BJ (cell line): Measurements from ENCODE around the gene FER. TPM values are rescaled to one million over a fixed set of nuclear protein-coding genes. Genes with fewer than 3 reads are reported as not detected.
"Not testable (repeated sequence)": the region's sequence is repeated elsewhere in the genome, so short reads cannot be mapped to it uniquely, and the experiment has no call there.

Experiments
- CTCF ChIA-PET: fragments of 350-600 bp; formaldehyde crosslinking; extraction: SDS; loops from one replicate; lab custom pipeline; 2021; ENCODE audit warnings: antibody characterized with exemption, inconsistent platforms; lab: Yijun Ruan, JAX
- POLR2A ChIA-PET: fragments of 300-600 bp; sonication (Branson Sonifier 250); formaldehyde crosslinking; extraction: SDS; loops from one replicate; lab custom pipeline; 2021; ENCODE audit warnings: antibody characterized with exemption; lab: Charles Lee
- DNase-seq: peaks from one replicate; pipeline ENCODE4 v3.0.0-alpha.2; 2011; ENCODE audit warnings: low read depth
- H3K27me3 ChIP-seq: 2 replicates; pipeline ENCODE4 v1.6.0; 2011; ENCODE audit warnings: low read length; ENCODE audit not compliant: control insufficient read depth, insufficient read depth
- H3K36me3 ChIP-seq: 2 replicates; pipeline ENCODE4 v1.5.1; 2011; ENCODE audit warnings: low read length; ENCODE audit not compliant: control insufficient read depth, insufficient read depth
- H3K4me3 ChIP-seq: 2 replicates; pipeline ENCODE4 v1.5.1; 2011; ENCODE audit warnings: low read depth, mild to moderate bottlenecking, control low read depth, low read length
- polyA plus RNA-seq: library from polyadenylated mRNA; depleted of rRNA; stranded (reverse); fragments of >200 nt; gene quantifications from 2 replicates; pipeline ENCODE4 v1.2.3, GENCODE V29; 2011
- TF ChIP-seq, protein P1 (sequence below): IDR thresholded peaks from 2 replicates; pipeline ENCODE4 v1.5.1; 2011; ENCODE audit warnings: low read depth, mild to moderate bottlenecking, control low read depth, inconsistent platforms, low read length, moderate library complexity; ENCODE audit not compliant: insufficient read depth

Gene FER
- polyA plus RNA-seq, 1 experiment, result 4.0 TPM

DNA sequence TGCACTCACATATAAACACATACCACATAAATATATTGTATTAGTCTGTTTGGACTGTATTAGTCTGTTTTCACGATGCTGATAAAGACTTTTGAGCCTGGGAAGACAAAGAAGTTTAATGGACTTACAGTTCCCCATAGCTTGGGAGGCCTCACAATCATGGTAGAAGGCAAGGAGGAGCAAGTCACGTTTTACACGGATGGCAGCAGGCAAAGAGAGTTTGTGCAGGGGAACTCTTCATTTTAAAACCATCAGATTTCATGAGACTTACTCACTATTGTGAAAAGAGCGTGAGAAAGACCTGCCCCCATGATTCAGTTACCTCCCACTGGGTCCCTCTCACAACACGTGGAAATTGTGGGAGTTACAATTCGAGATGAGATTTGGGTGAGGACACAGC is 133.4 kb downstream of the FER start:
- ChIA-PET POLR2A (no interaction called here), CTCF (no interaction called here)
- no peak for DNase-seq
- H3K36me3 ChIP-seq, result no peaks in the 10 kb centered on the region
- no peak overlapping the region for H3K4me3 ChIP-seq
- no peaks in the 10 kb centered on the region for H3K27me3 ChIP-seq
- TF ChIP-seq, protein P1, sequence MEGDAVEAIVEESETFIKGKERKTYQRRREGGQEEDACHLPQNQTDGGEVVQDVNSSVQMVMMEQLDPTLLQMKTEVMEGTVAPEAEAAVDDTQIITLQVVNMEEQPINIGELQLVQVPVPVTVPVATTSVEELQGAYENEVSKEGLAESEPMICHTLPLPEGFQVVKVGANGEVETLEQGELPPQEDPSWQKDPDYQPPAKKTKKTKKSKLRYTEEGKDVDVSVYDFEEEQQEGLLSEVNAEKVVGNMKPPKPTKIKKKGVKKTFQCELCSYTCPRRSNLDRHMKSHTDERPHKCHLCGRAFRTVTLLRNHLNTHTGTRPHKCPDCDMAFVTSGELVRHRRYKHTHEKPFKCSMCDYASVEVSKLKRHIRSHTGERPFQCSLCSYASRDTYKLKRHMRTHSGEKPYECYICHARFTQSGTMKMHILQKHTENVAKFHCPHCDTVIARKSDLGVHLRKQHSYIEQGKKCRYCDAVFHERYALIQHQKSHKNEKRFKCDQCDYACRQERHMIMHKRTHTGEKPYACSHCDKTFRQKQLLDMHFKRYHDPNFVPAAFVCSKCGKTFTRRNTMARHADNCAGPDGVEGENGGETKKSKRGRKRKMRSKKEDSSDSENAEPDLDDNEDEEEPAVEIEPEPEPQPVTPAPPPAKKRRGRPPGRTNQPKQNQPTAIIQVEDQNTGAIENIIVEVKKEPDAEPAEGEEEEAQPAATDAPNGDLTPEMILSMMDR, result no peak

DNA sequence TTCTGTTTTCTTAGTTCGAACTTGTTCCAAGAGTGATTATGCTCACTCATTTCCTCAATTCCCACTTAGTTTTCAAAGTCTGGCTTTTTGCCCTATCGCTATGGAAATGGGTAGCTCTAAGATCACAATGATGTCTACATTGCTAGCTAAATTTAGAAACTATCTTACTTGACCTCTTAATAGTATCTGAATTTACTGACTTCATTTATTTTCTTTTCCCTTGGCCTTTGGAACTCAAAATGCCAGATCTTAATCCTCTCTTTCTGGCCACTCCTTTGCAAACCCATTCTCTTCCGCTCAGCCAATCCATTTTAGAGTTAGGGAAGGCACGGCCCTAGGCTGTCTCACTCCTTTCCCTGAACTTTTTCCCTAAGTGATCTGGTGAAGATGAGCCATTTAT is 137.0 kb downstream of the FER start:
- H3K36me3 ChIP-seq, result no peaks in the 10 kb centered on the region
- DNase-seq, result no peak
- no peaks in the 10 kb centered on the region for H3K27me3 ChIP-seq
- ChIA-PET CTCF (no interaction called here), POLR2A (no interaction called here)
- TF ChIP-seq, protein P1, result no peak
- no peak overlapping the region for H3K4me3 ChIP-seq

DNA sequence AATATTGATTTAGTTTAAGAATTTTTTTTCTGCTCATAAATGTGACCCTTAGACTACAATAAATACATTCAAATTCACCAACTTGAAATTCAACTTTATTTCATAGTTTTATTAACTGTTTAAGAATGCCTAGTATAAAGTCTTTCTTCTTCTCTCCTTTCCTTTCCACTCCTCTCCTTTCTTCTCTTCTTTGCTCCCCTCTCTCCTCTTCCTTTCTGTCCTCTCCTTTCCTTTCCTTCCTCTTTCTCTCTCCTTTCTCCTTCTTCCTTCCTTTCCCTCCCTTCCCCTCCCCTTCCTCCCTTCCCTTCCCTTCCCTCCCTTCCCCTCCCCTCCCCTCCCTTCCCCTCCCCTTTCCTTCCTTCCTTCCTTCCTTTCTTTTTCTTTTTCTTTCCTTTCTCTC is 150.6 kb downstream of the FER start:
- ChIA-PET POLR2A (no interaction called here), CTCF (no interaction called here)
- no peak overlapping the region for H3K4me3 ChIP-seq

DNA sequence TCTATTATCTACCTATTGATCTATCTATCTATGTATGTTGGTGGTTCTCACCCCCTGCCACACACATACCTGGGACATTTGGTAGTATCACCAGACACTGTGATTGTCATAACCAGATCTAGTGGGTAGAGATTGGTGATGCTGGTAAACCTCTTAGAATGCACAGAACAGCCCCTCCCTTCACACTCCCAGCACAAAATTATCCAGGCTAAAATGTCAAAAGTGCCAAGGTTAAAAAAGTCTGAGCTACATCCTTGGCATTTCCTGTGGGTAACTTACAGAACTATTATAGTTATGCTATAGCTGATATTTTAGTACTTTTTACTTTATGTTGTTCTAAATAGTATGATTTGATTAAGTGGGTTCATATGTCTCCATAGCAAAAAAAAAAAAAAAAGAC is 151.0 kb downstream of the FER start:
- ChIA-PET POLR2A (no interaction called here), CTCF (no interaction called here)
- no peak for DNase-seq
- Histone ChIP-seq H3K27me3 (no peaks in the 10 kb centered on the region), H3K36me3 (peaks cover 2% of the 10 kb centered on the region), H3K4me3 (no peak overlapping the region)
- TF ChIP-seq, protein P1, result no peak

More for the DNA sequence above, 150.6 kb downstream of the FER start:
- H3K36me3 ChIP-seq, result peaks cover 2% of the 10 kb centered on the region
- TF ChIP-seq, protein P1, result no peak
- no peak for DNase-seq
- no peaks in the 10 kb centered on the region for H3K27me3 ChIP-seq

DNA sequence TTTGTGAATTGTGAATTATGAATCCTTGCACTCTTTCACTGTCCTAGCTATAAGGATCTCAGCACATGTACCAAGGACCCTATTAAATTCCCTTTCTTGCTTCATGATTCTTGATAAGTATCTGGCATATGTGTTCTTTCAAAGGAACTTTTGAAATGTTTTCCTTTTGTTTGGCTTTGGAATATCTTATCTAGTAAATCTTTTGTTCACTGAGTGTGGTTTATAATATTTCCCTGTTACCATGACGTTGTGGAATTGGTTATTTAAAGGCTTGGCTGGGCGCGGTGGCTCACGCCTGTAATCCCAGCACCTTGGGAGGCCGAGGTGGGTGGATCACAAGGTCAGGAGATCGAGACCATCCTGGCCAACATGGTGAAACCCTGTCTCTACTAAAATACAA is 151.5 kb downstream of the FER start:
- CTCF ChIA-PET, POLR2A ChIA-PET, H3K27me3 ChIP-seq, H3K4me3 ChIP-seq, H3K36me3 ChIP-seq, DNase-seq: not testable (repeated sequence)

DNA sequence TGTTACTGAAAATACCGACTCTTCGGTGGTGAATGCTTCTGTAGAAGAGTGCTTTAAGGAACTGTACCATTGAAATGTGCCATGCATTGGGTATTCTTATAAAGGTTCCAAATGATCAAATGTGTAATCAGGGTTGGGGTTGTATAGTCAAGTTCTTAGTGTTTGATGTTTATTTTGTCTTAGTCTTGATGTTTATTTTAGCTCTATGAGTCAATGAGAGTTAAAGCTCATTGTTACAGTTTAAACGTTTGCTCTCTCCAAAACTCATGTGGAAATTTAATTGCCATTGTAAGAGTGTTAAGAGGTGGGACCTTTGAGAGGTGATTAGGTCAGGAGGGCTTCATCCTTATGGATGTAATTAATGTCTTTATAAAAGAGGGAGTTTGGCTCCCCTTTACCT is 153.0 kb downstream of the FER start:
- TF ChIP-seq, protein P1, result no peak
- Histone ChIP-seq H3K4me3 (no peak overlapping the region), H3K36me3 (no peaks in the 10 kb centered on the region), H3K27me3 (no peaks in the 10 kb centered on the region)
- CTCF ChIA-PET, result interaction anchor here (0.5 kb wide), 1 partner anchor 136 kb away, joined by 3 read pairs; no protein-coding TSS in a partner anchor
- no peak for DNase-seq
- POLR2A ChIA-PET, result interaction anchor here (0.5 kb wide), 1 partner anchor 542 kb away, joined by 7 read pairs; no protein-coding TSS in a partner anchor
